KBM-7 (cell line): ENCODE measurements around the gene KCNT1.
"Not testable (repeated sequence)": the region's sequence is repeated elsewhere in the genome, so short reads cannot be mapped to it uniquely, and the experiment has no call there.

Experiments used
- DNase-seq: peaks from one replicate; pipeline ENCODE4 v3.0.0-alpha.2; 2015
- in situ Hi-C: fragments of 300-500 bp; cut with MboI; formaldehyde crosslinking; loops from 2 replicates; pipeline ENCODE4 v1.14.3; 2020; ENCODE audit warnings: low sequenced_read_pairs, low pct_unique_long_range_greater_than_20kb, mixed read lengths

The KCNT1 gene

DNA sequence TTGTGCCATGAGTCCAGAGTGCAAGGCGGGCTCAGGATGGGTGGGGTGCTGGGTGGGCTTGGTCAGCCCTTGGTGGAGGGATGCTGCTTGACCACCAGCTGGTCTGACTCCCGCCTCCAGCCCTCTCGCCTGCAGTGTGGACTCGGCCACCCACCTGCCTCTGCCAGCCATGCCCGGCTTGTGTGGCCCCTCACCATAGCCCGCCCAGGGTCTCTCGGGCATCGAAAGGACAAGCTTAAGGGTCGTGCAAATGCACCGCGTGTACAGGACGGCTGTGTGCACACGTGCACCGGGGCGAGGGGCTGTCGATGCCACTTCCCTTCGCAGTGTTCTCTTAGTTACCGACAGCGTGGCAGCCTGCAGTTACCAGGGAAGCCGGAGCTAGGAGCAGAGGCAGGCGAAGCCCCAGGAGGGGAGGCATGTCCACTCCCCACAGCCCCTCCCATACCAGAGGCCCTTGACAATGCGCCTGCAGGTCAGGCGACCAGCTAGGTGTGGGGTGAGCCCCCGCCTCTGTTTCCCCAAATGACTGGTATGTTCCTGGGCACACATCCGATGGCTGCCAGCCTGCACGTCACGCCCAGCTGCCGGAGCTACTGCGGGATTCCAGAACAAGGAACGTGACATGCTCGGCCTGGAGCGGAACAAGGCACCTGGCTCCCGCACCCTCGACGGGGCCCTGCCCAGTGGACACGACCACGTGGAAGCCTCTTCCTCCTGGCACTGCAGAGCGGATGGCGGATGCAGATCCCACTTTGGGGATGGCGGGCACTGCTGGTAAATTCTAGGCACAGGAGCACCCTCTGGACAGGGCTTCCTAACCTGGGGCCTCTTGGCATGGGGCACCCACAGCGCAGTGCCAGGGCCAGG, 31.0 kb upstream of the KCNT1 start:
- in situ Hi-C loops, result no loop called here
- DNase-seq, result no peak

DNA sequence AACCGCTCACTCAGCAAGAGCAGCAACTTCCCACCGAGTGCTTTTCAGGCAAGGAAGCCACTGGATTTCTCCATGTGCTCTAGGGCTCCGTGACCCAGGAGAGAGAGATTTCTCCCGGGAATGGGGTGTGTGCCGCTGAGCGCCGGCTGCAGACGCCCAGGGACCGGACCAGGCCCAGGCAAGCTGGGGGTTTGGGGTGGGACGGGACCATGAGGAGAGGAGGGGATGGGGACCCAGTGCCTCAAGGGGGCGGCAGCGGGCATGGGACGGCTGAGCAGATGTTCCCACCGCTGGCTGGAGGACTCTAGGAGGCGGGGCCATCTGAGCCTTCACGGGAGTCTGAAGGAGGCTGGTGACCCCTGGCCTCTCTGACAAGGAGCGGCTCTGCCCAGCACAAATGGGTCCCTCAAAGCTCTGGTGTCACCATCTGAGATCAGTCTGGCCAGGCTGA, 30.4 kb upstream of the KCNT1 start:
- in situ Hi-C loops, result no loop called here
- no peak for DNase-seq

DNA sequence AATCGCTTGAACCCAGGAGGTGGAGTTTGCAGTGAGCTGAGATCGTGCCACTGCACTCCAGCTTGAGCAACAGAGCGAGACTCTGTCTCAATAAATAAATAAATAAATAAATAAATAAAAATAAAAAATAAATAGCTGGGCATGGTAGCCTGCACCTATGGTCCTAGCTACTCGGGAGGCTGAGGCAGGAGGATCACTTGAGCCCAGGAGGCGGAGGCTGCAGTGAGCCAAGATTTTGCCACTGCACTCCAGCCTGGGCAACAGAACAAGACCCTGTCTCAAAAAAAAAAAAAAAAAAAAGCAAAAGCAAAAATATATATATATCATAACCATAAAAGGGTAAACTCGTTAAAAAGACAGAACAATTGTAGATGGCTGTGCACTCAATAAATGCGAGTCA, 29.2 kb upstream of the KCNT1 start:
- DNase-seq, in situ Hi-C loops: not testable (repeated sequence)

DNA sequence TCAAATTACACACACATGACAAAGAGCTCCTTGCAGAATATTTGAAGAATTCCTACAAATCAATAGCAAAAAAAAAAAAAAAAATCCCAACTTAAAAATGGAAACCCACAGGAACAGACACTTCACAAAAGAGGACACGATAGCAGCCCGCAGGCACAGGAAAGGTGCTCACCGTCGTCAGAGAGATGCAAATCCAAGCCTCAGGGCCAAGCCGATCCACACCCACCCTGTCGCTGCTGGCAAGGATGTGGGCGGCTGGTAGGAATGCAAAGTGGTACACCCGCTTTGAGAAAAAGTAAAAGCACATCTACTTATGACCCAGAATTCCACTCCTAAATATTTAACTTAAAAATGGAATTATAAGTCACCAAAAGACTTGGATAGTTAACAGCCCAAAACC, 28.0 kb upstream of the KCNT1 start:
- DNase-seq, result no peak
- in situ Hi-C loops, result no loop called here

DNA sequence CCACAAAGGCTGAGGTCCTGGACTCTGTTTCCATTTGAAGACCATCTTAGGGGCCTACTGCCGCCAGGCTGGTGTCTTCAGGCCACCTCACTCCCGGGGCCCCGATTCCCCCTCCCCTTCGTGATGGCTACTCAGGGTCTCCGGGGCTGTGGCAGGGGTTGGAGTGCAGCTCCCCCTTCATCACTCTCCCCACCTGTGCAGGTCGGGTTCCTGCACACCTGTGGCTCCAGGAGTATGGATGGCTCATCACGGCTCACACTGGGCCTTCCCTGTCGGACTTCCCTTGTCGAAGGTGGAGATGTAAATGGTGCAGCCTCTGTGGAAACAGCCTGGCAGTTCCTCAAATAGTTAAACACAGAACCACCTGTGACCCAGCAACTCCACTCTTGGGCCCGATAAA, 27.0 kb upstream of the KCNT1 start:
- in situ Hi-C loops, result no loop called here

DNA sequence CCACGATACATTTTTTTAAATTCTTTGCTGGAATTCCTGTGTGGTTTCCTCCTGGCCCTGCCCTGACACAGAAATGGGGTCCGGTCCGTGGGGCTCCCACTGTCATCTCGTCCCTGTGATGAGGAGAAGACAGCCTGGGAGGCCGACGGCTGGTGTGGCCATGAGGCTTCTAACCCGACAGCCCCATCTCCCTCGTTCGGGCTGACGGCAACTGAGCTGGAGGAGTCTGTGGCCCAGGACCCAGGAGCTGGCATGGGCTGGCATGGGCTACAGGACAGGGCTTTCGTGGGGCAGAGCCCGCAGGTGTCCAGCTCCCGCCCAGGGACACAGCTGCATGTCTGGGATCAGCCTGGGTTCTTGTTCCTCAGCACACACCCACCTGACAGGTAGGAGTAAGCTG, 25.1 kb upstream of the KCNT1 start:
- in situ Hi-C loops, result no loop called here
- DNase-seq, result no peak

More for the DNA sequence above, 27.0 kb upstream of the KCNT1 start:
- no peak for DNase-seq

DNA sequence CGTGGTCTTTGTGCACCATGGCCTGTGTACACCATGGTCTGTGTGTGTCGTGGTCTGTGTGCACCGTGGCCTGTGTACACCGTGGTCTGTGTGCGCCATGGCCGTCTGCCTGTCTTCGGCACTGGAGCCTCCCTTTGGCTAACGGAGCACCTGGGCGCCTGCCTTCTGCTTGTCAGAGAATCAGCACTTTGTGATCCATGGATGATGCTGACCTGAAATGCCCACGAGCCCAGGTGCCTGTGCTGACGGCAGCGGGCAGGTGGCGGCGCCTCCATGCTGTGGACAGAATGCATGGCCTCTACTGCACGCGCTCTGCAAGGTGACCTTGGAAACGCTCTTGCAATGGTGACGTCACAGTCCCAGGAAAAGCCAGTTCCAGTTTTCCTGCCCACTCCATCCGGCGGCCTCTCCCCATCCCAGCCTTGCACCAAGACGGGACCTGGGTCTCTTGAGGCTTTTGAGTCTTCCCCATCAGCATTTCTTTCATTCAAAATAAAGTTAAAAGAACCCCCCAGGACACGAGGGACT, 24.3 kb upstream of the KCNT1 start:
- in situ Hi-C loops, result no loop called here
- no peak for DNase-seq

DNA sequence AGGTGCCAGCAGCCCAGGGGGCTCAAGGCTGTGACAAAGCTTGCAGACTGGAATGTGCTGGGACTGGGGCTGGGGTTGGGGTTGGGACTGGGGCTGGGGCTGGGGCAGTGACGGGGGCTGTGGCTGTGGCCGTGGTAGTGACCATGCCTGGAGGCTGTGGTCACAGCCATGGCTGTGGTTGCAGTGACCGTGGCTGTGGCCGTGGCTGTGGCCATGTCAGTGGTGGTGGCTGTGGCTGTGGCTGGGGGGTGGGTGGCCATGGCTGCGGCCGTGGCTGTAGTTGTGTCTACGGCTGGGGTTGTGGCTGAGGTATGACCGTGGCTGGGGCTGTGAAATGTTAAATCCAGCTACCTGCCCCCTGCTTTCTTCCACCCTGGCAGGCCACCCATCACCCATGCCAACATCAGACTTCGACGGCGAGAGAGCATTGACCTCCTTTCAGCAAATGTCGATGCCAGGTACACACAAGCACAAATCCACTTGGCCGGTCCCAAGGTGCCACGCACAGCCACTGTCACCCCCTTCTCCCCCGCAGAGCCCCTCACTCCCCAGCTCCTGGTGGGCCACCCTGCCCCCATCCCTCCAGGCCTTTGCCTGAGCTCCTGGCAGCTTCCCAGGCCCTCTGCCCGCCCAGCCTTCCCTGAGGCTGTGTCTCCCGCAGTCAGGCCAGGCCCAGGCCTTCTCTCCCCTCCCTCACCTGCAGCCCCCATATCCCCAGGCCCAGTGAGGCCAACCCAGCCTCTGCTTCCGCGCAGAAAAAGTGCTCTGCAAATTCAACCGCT, 23.6 kb upstream of the KCNT1 start:
- in situ Hi-C loops, result no loop called here
- no peak for DNase-seq

DNA sequence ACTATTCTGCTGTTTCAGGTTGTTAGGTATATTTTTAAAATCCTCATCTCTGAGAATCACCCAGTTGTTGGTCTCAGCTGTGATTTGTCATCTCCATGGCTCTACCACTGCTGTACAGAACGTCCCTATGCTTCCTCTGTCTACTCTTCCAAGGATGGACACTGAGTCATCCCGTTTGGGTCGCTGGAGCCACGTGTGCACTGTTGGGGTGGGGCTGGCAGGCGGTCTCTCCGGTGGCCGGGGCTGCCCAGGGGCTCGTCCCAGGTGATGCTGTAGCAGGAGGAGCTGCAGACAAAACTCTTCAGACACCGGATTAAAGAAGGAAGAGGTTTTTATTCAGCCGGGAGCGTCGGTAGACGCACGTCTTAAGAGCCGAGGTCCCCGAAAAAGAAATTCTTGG, 21.9 kb upstream of the KCNT1 start:
- no peak for DNase-seq
- in situ Hi-C loops, result no loop called here

DNA sequence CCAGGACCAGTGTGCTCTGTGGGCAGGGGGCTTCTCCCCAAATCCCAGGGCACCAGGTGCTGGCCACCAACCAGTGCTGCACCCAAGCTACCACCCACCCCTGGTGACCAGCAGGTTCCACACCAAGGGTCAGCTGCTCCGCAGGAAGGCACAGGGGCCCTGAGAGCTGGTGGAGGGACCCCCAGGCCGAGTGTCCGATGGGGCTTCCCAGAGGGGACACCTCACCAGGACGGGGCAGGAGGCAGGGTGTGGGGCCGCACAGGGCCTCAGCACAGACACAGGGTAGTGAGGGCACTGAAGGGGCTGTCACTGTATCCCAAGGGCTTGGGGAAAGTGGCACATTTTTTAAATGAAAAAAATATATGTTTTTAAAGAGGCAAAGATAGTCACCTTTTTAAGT, 20.8 kb upstream of the KCNT1 start:
- DNase-seq, result no peak
- in situ Hi-C loops, result no loop called here

DNA sequence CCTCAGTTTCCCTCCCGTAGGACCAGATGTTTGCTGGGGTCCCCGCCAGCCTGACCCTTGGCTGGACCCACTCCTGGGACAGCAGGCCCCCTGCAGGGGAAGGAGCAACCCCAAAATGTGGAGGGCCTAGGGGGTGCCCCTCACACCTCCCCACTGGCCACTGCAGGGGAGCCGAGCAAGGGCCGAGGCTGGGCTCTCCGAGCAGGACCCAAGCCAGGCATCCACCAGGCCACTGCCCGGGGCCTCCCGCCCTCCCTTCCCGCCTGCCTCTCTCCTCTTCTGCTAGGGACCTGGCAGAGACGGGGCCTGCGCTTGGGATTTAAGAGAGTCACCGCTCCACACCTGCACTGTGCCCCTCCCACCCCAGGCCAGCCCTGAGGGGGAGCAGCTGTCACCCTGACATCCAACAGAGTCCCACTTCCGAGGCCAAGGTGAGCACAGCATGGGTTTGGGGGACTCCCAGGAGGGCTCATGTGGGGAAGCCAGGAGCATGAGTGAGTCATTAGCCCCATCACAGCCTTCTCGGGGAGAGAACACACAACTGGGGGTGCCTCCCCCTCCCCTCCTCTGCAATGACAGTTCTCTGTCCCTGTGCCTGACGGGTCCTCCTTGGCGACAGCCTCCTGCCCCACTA, 18.5 kb upstream of the KCNT1 start:
- DNase-seq, result no peak
- in situ Hi-C loops, result no loop called here

DNA sequence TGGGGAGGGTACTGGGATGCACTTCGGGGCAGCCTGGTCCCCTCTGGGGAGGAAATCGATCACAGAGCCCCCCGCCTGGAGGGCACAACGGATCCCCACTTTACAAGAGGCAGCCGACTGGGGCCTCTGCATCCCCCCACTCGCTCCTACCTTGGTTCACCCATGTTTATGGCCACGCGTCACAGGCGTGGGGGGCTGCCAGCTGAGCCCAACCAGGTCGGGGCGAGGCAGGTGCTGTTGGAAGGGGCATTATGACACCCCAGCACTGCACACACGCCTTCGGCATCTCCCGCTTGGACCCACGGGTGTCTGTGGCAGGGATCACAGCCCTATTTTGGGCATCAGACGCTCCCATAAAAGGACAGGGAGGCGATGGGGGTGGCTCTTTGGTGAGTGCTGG, 17.3 kb upstream of the KCNT1 start:
- in situ Hi-C loops, result no loop called here

DNA sequence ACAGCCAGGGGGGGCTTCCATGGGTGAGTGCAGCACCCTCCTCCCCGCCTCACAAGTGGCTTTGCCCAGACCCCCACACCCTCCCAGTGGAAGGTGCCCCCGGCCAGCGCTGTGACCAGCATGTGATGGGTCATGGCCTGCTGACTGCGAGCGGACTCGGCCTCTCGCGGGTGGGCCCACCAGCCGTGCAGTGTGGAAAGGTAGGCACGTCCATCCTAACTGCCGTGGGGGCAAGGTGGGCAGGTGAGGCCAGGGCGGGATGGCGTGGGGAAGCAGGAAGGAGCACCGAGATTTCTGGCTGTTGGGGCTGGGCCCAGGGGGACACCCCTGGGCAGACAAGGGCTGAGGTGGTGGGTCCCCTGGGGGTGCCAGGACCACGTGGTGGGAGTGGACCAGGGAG, 14.8 kb upstream of the KCNT1 start:
- no peak for DNase-seq
- in situ Hi-C loops, result no loop called here

More for the DNA sequence above, 17.3 kb upstream of the KCNT1 start:
- no peak for DNase-seq

DNA sequence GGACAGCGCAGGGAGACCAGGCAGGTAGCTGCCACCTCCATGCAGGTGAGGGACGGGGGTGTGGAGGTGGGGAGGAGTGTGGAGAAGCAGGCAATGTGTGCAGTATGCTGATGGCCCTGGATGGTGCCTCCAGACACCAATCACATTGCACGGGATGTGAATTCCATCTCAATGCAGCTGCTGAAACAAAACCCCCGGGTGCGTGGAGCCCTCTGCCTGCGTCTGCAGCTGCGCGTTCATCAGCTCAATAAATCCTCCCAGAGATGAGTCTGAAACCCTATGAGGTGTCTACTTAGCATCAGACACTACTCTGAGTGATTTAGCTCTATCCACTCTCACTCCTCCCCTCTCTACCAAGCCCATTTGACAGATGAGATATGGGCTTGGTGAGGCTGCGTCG, 13.0 kb upstream of the KCNT1 start:
- DNase-seq, result no peak
- in situ Hi-C loops, result no loop called here

DNA sequence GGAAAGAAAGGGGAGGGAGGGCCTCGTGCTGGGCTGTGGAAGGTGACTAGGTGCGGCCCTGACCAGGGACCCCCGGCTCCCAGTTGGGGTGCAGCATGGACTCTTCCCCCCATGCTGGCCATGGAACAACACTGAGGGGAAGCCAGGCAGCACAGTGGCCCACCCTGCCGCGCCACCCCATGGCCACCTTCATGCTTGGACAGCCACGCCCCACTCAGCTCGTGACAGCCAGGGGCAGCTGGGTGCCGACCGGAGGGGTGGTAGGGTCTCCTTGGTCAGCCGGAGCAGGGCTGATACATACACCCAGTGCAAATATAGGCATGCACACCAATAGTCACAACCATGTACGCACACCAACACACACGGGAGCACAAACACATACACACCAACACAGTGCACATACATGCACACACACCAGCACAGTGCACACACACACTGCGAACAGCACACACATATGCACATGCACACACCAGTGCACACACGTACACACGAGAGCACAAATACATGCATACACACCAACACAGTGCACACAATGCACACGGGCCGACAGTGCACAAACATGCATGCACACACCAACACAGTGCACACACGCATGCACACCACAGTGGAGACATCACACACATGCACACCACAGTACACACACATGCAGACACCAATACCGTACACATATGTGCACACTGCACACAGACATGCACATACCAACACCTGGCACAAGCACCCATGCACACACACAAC, 11.0 kb upstream of the KCNT1 start:
- in situ Hi-C loops, result no loop called here
- DNase-seq, result no peak

DNA sequence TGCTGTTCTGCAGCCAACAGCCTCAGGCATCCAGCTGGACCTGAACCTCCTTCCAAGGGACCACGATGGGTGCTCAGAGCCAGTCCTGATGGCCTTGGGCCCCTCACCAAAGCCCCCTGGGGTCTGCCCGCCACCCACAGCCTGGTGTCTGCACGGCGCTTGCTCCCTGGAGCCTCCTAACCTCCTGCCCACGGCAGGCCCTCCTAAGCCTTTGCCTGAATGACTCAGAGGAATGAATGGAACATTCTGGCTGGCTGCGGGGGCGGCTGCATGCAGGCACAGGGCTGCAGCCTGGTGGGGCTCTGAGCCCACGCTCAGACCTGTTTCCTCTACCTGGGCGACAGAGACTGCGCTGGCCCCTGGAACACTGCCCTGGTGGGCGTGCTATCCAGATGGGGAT, 9.6 kb upstream of the KCNT1 start:
- DNase-seq, result no peak
- in situ Hi-C loops, result no loop called here

DNA sequence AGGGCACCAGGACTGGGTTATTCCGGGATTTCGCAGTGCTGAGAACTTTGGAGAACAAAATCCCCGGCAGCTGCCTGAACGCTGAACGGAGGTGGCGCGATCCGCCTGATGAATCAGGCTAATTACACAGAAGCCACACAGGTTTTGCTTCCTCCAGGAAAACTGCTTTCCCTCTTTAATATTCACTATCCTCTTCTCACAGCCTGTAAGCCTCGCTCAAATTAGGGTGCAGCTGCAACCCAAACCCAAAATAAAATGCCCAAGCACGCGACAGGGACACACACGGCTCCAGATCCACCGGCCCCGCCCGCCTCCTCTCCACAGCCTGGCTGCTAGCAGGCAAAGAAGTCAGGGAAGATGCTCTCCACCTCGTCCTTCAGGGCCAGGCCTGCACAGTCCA, 8.7 kb upstream of the KCNT1 start:
- DNase-seq, result no peak
- in situ Hi-C loops, result no loop called here

DNA sequence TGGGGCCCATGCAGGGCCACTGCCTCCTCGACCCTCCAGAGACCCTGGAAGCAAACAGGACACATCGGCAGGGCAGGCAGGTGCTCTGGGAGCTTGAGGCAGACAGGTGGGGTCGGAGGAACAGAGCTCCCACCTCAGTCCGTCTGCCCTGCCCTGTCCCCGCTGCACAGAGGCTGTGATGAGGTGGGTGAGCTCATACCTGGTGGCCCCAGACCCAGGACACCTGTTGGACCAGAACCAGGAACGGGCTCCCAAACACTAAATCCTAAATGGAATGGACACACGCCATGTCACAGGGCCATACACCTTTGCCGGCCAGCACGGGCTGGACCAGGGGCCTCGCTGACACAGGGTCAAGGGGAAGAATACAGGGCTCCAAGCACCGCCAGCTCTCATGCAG, 8.2 kb upstream of the KCNT1 start:
- DNase-seq, result no peak
- in situ Hi-C loops, result no loop called here

DNA sequence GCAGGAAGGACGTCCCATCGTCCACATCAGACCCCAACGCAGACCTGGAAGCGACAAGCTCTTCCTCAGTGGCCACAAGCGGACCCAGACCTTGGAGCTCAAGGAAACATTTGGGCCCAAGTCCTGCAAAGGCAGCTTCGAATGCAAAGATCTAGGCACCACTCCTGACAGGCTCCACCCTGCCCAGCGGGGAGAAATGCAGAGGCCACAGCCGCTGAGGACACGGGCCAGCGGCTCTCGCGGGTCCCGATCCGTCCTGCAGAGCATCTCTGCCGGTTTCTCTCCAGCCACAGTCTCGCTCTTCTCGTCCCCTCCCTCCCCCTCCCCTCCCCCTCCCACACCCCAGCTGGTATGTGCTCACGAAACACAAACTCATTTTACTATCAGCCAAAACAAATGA, 7.6 kb upstream of the KCNT1 start:
- in situ Hi-C loops, result no loop called here
- no peak for DNase-seq
